SK-N-SH treated with all-trans-retinoic acid at 6 μM for 48 hours (cell line): ENCODE results near the gene PDE9A.

Source experiments
- ATAC-seq: fragments of 200-7000 bp; cut with Tn5 transposase; 3 replicates; pipeline ENCODE4 v1.9.1; 2020; ENCODE audit warnings: mild to moderate bottlenecking, moderate library complexity
- ARNTL ChIP-seq: fragments of 450-650 bp; formaldehyde crosslinking; IDR thresholded peaks from 2 replicates; pipeline ENCODE4 v1.5.0; 2020; ENCODE audit warnings: low read depth, mild to moderate bottlenecking, moderate library complexity, borderline replicate concordance
- BACH2 ChIP-seq: fragments of 250-450 bp; sonication (Bioruptor Pico); IDR thresholded peaks from 2 replicates; pipeline ENCODE4 v1.9.0; 2021; ENCODE audit warnings: mild to moderate bottlenecking, borderline replicate concordance
- CREB5 ChIP-seq: fragments of 250-450 bp; sonication (Bioruptor Pico); IDR thresholded peaks from 2 replicates; pipeline ENCODE4 v1.5.1; 2020; ENCODE audit warnings: low read depth, mild to moderate bottlenecking, moderate library complexity
- CSDC2 ChIP-seq: fragments of 250-450 bp; sonication (Bioruptor Pico); IDR thresholded peaks from 2 replicates; pipeline ENCODE4 v1.5.0; 2020; ENCODE audit warnings: mild to moderate bottlenecking, moderate library complexity
- CSRNP3 ChIP-seq: fragments of 250-450 bp; sonication (Bioruptor Pico); IDR thresholded peaks from 2 replicates; pipeline ENCODE4 v1.5.1; 2021; ENCODE audit warnings: mild to moderate bottlenecking, moderate library complexity
- ESRRG ChIP-seq: fragments of 250-450 bp; sonication (Bioruptor Pico); IDR thresholded peaks from 2 replicates; pipeline ENCODE4 v1.6.1; 2021; ENCODE audit warnings: mild to moderate bottlenecking
- GLIS3 ChIP-seq: fragments of 250-450 bp; sonication (Bioruptor Pico); IDR thresholded peaks from 2 replicates; pipeline ENCODE4 v1.5.0; 2020; ENCODE audit warnings: mild to moderate bottlenecking, moderate library complexity
- ISL1 ChIP-seq: fragments of 250-450 bp; sonication (Bioruptor Pico); IDR thresholded peaks from 2 replicates; pipeline ENCODE4 v2.1.2; 2022; ENCODE audit warnings: mild to moderate bottlenecking, moderate library complexity
- OSR1 ChIP-seq: fragments of 250-450 bp; sonication (Bioruptor Pico); IDR thresholded peaks from 2 replicates; pipeline ENCODE4 v1.8.0; 2022; ENCODE audit warnings: moderate library complexity, mild to moderate bottlenecking, inconsistent platforms
- PATZ1 ChIP-seq: fragments of 250-450 bp; sonication (Bioruptor Pico); IDR thresholded peaks from 2 replicates; pipeline ENCODE4 v1.8.0; 2020; ENCODE audit warnings: mild to moderate bottlenecking, moderate library complexity, borderline replicate concordance
- PPARA ChIP-seq: fragments of 250-450 bp; sonication (Bioruptor Pico); IDR thresholded peaks from 2 replicates; pipeline ENCODE4 v1.5.0; 2020; ENCODE audit warnings: mild to moderate bottlenecking, borderline replicate concordance
- RARB ChIP-seq: fragments of 250-450 bp; sonication (Bioruptor Pico); IDR thresholded peaks from 2 replicates; pipeline ENCODE4 v1.8.0; 2021; ENCODE audit warnings: mild to moderate bottlenecking, moderate library complexity
- SNAI2 ChIP-seq: fragments of 250-450 bp; sonication (Bioruptor Pico); IDR thresholded peaks from 2 replicates; pipeline ENCODE4 v1.5.0; 2020; ENCODE audit warnings: mild to moderate bottlenecking, moderate library complexity
- TCF4 ChIP-seq: fragments of 250-450 bp; sonication (Bioruptor Pico); IDR thresholded peaks from 2 replicates; pipeline ENCODE4 v1.8.0; 2021; ENCODE audit warnings: mild to moderate bottlenecking, moderate library complexity, borderline replicate concordance
- TOX ChIP-seq: fragments of 250-450 bp; sonication (Bioruptor Pico); IDR thresholded peaks from 2 replicates; pipeline ENCODE4 v1.8.0; 2021; ENCODE audit warnings: mild to moderate bottlenecking, moderate library complexity, borderline replicate concordance
- TSHZ2 ChIP-seq: fragments of 250-450 bp; sonication (Bioruptor Pico); IDR thresholded peaks from 2 replicates; pipeline ENCODE4 v1.5.0; 2020; ENCODE audit warnings: mild to moderate bottlenecking, moderate library complexity
- ZFP3 ChIP-seq: fragments of 250-450 bp; sonication (Bioruptor Pico); IDR thresholded peaks from 2 replicates; pipeline ENCODE4 v1.5.0; 2020; ENCODE audit warnings: mild to moderate bottlenecking, moderate library complexity
- ZFP30 ChIP-seq: fragments of 450-650 bp; formaldehyde crosslinking; IDR thresholded peaks from 2 replicates; pipeline ENCODE4 v1.5.0; 2022; ENCODE audit warnings: mild to moderate bottlenecking, moderate library complexity
- ZNF565 ChIP-seq: fragments of 450-650 bp; formaldehyde crosslinking; conservative IDR thresholded peaks from 2 replicates; pipeline ENCODE4 v1.5.0; 2020; ENCODE audit warnings: low read depth, mild to moderate bottlenecking, moderate library complexity
- ZNF70 ChIP-seq: fragments of 450-650 bp; formaldehyde crosslinking; IDR thresholded peaks from 2 replicates; pipeline ENCODE4 v1.5.0; 2020; ENCODE audit warnings: mild to moderate bottlenecking, moderate library complexity
- ZNF8 ChIP-seq: fragments of 450-650 bp; formaldehyde crosslinking; IDR thresholded peaks from 2 replicates; pipeline ENCODE4 v1.5.0; 2020; ENCODE audit warnings: mild to moderate bottlenecking, moderate library complexity

Gene PDE9A

GRCh38 chr21:42695697-42696380, 42.4 kb downstream of the PDE9A start (continued):
- TF ChIP-seq CSRNP3 (CRISPR knock-in tag) = no peak
- no peak for TF ChIP-seq ZNF70

GRCh38 chr21:42696501-42697040, 43.1 kb downstream of the PDE9A start:
- TF ChIP-seq TSHZ2 (CRISPR knock-in tag) (no peak), SNAI2 (CRISPR knock-in tag) (no peak), BACH2 (no peak), TCF4 (no peak), CREB5 (no peak), PPARA (CRISPR knock-in tag) (no peak), GLIS3 (CRISPR knock-in tag) (no peak), ZFP3 (no peak), PATZ1 (CRISPR knock-in tag) (no peak), ARNTL (no peak), ISL1 (CRISPR knock-in tag) (no peak), CSDC2 (CRISPR knock-in tag) (no peak), OSR1 (no peak)
- no peak for ATAC-seq

- ATAC-seq = no peak
- TF ChIP-seq TCF4 (no peak), ISL1 (CRISPR knock-in tag) (no peak), ZFP30 (CRISPR knock-in tag) (no peak), ZNF565 (CRISPR knock-in tag) (no peak), BACH2 (no peak), ZFP3 (no peak), ARNTL (no peak), TOX (no peak), OSR1 (no peak), ESRRG (CRISPR knock-in tag) (no peak), CSRNP3 (CRISPR knock-in tag) (no peak)
Observed at GRCh38 chr21:42698733-42699132, 45.3 kb downstream of the PDE9A start.

GRCh38 chr21:42699196-42699595, 45.8 kb downstream of the PDE9A start:
- ATAC-seq = no peak
- TF ChIP-seq ZNF8 (no peak), CSRNP3 (CRISPR knock-in tag) (no peak), GLIS3 (CRISPR knock-in tag) (no peak), PATZ1 (CRISPR knock-in tag) (no peak), RARB (CRISPR knock-in tag) (no peak), CREB5 (no peak)
